HCT116 (cell line): ENCODE results near the gene KIF26B. TPM values are rescaled to one million over a fixed set of nuclear protein-coding genes. Genes with fewer than 3 reads are reported as not detected.

ENCODE experiments used
- ATAC-seq: fragments of 200-7000 bp; cut with Tn5 transposase; 2 replicates; pipeline ENCODE4 v1.9.1; 2020; ENCODE audit warnings: mild to moderate bottlenecking, moderate library complexity
- BruUV-seq: library from RNA; stranded (reverse); fragments of 400-500 nt; replicated peaks from 2 replicates; lab custom pipeline; 2021; lab: Mats Ljungman, UMichigan
- CTCF ChIA-PET: fragments of 300-600 bp; sonication (Branson Sonifier 250); formaldehyde crosslinking; loops from one replicate; lab custom pipeline; 2021; ENCODE audit warnings: antibody characterized with exemption; lab: Charles Lee
- POLR2A ChIA-PET: fragments of 300-600, 350-600 bp; sonication (Branson Sonifier 250); formaldehyde crosslinking; loops from one replicate; lab custom pipeline; 2021; ENCODE audit warnings: antibody characterized with exemption; lab: Charles Lee
- RAD21 ChIA-PET, 2 experiments: fragments of 300-600 bp; sonication (Branson Sonifier 250); formaldehyde crosslinking; loops; one replicate each; lab custom pipeline; 2023; ENCODE audit warnings: low total read pairs in 2 of 2; ENCODE audit not compliant: uncharacterized antibody in 2 of 2, unreplicated experiment in 2 of 2, low non-redundant PET in 1 of 2; lab: Charles Lee
- DNase-seq: peaks from one replicate; pipeline ENCODE4 v3.0.0-alpha.2; 2010; ENCODE audit warnings: low read depth, low spot score
- H2AFZ ChIP-seq: fragments of 200-600 bp; shearing (Covaris generic), sonication (generic); 2 replicates; pipeline ENCODE4 v1.6.1; 2017; ENCODE audit warnings: low read depth, mixed run types, mixed read lengths, antibody characterized with exemption, low read length; ENCODE audit not compliant: poor library complexity, severe bottlenecking
- H3K27ac ChIP-seq: 2 replicates; pipeline ENCODE4 v1.5.1; 2012; ENCODE audit warnings: low read depth, low read length
- H3K27me3 ChIP-seq: fragments of 200-600 bp; sonication (generic); 2 replicates; pipeline ENCODE4 v1.6.1; 2016; ENCODE audit warnings: mixed run types, low read length, mixed read lengths; ENCODE audit not compliant: insufficient read depth
- H3K36me3 ChIP-seq, 2 experiments: fragments of 200-500 bp in 1 of 2; fragments of 200-600 bp in 1 of 2; sonication (Bioruptor generic) in 1 of 2; sonication (generic) in 1 of 2; 2 replicates each; pipeline versions ENCODE4 v1.5.1 to v1.6.1; 2014 to 2016; ENCODE audit warnings: low read length in 2 of 2, inconsistent platforms in 1 of 2, mixed read lengths in 1 of 2, mixed run types in 1 of 2; ENCODE audit not compliant: insufficient read depth in 2 of 2, control insufficient read depth in 1 of 2
- H3K4me1 ChIP-seq, 2 experiments: fragments of 200-600 bp in 1 of 2; sonication (generic) in 1 of 2; 2 replicates each; pipeline versions ENCODE4 v1.5.1 to v1.6.1; 2012 to 2017; ENCODE audit warnings: low read length in 2 of 2, inconsistent platforms in 1 of 2, mild to moderate bottlenecking in 1 of 2, mixed read lengths in 1 of 2, mixed run types in 1 of 2, moderate library complexity in 1 of 2; ENCODE audit not compliant: insufficient read depth in 2 of 2, control insufficient read depth in 1 of 2
- H3K4me2 ChIP-seq: fragments of 200-600 bp; sonication (generic); 2 replicates; pipeline ENCODE4 v1.6.1; 2017; ENCODE audit warnings: mixed run types, low read length, mixed read lengths
- H3K4me3 ChIP-seq, 2 experiments: fragments of 200-600 bp in 1 of 2; sonication (generic) in 1 of 2; replicated peaks in 1 of 2; 2 replicates each; pipeline ENCODE4 v1.5.1; 2011 to 2016; ENCODE audit warnings: low read length in 2 of 2, control low read depth in 1 of 2, low read depth in 1 of 2, mild to moderate bottlenecking in 1 of 2, mixed read lengths in 1 of 2, mixed run types in 1 of 2
- H3K79me2 ChIP-seq: fragments of 200-600 bp; sonication (generic); 2 replicates; pipeline ENCODE4 v1.6.1; 2017; ENCODE audit warnings: mild to moderate bottlenecking, mixed run types, low read length, moderate library complexity, mixed read lengths; ENCODE audit not compliant: insufficient read depth
- H3K9ac ChIP-seq: fragments of 200-600 bp; sonication (generic); 2 replicates; pipeline ENCODE4 v1.6.1; 2016; ENCODE audit warnings: low read length, mixed read lengths
- H3K9me2 ChIP-seq: fragments of 200-600 bp; sonication (generic), shearing (Covaris generic); 2 replicates; pipeline ENCODE4 v1.6.1; 2017; ENCODE audit warnings: mixed run types, mild to moderate bottlenecking, moderate library complexity; ENCODE audit not compliant: insufficient read depth
- H3K9me3 ChIP-seq, 2 experiments: fragments of 200-500 bp in 1 of 2; fragments of 200-600 bp in 1 of 2; sonication (Bioruptor generic) in 1 of 2; sonication (generic) in 1 of 2; 2 replicates each; pipeline ENCODE4 v1.6.1; 2014 to 2017; ENCODE audit warnings: low read length in 2 of 2, mixed read lengths in 2 of 2, inconsistent platforms in 1 of 2, low read depth in 1 of 2, mild to moderate bottlenecking in 1 of 2, mixed run types in 1 of 2, moderate library complexity in 1 of 2; ENCODE audit not compliant: control insufficient read depth in 1 of 2, insufficient read depth in 1 of 2
- H4K20me1 ChIP-seq: fragments of 200-600 bp; sonication (generic), shearing (Covaris generic); 2 replicates; pipeline ENCODE4 v1.6.1; 2017; ENCODE audit warnings: mixed run types, mild to moderate bottlenecking, moderate library complexity; ENCODE audit not compliant: insufficient read depth
- ATF3 ChIP-seq: IDR thresholded peaks from 2 replicates; pipeline ENCODE4 v1.6.1; 2012
- CEBPB ChIP-seq: IDR thresholded peaks from 2 replicates; pipeline ENCODE4 v1.6.1; 2012; ENCODE audit warnings: low read depth
- CTCF ChIP-seq, 3 experiments: fragments of 200-600 bp in 1 of 3; sonication (generic) in 1 of 3; IDR thresholded peaks in 2 of 3; conservative IDR thresholded peaks in 1 of 3; 2 replicates each; pipeline ENCODE4 v1.5.1; 2012 to 2017; ENCODE audit warnings: low read depth in 2 of 3, low read length in 2 of 3, antibody characterized with exemption in 1 of 3, borderline replicate concordance in 1 of 3, control low read depth in 1 of 3, mild to moderate bottlenecking in 1 of 3, mixed read lengths in 1 of 3, mixed run types in 1 of 3, moderate library complexity in 1 of 3; ENCODE audit not compliant: insufficient read depth in 1 of 3
- EGR1 ChIP-seq: IDR thresholded peaks from 2 replicates; pipeline ENCODE4 v1.6.1; 2012; ENCODE audit warnings: low read depth
- FOSL1 ChIP-seq: IDR thresholded peaks from 2 replicates; pipeline ENCODE4 v1.6.1; 2012; ENCODE audit warnings: low read depth
- MAX ChIP-seq: IDR thresholded peaks from 2 replicates; pipeline ENCODE4 v1.6.1; 2012
- REST ChIP-seq: IDR thresholded peaks from 2 replicates; pipeline ENCODE4 v1.6.1; 2012; ENCODE audit warnings: low read depth
- SRF ChIP-seq: IDR thresholded peaks from 2 replicates; pipeline ENCODE4 v1.6.1; 2012; ENCODE audit warnings: low read depth
- ZFX ChIP-seq: fragments of 450-650 bp; IDR thresholded peaks from 2 replicates; pipeline ENCODE4 v1.6.1; 2017
- ZNF274 ChIP-seq: fragments of 200-500 bp; sonication (Bioruptor generic); IDR thresholded peaks from 2 replicates; pipeline ENCODE4 v1.6.1; 2014; ENCODE audit warnings: mild to moderate bottlenecking, low read depth, low read length, inconsistent platforms
- intact Hi-C: fragments of 100-400 bp; cut with micrococcal nuclease; formaldehyde crosslinking; loops from 2 replicates; pipeline ENCODE4 v1.10.0; 2022
- total RNA-seq: library from RNA; stranded (reverse); gene quantifications from one replicate; pipeline ENCODE4 v1.2.1, GENCODE V29; 2021; ENCODE audit not compliant: unreplicated experiment

KIF26B gene
- total RNA-seq, 1 experiment from 2014 or later: 0.49 TPM

GRCh38 chr1:245684166-245684565 lies 529.4 kb downstream of the KIF26B start:
- intact Hi-C loops: no loop called here
- Histone ChIP-seq H3K27ac (no peak overlapping the region), H3K9ac (no peak overlapping the region), H3K79me2 (no peaks in the 10 kb centered on the region), H3K36me3 (no peaks in the 10 kb centered on the region), H4K20me1 (no peaks in the 10 kb centered on the region), H3K4me1 (no peaks in the 10 kb centered on the region), H3K4me2 (no peak overlapping the region), H3K9me3 (no peaks in the 10 kb centered on the region), H3K9me2 (no peaks in the 10 kb centered on the region), H2AFZ (no peak overlapping the region), H3K4me3 (no peak overlapping the region), H3K27me3 (no peaks in the 10 kb centered on the region)
- TF ChIP-seq EGR1 (no peak), CTCF (IDR thresholded peaks at IDR 0.05 in 2 of 3, conservative IDR thresholded peaks at IDR 0.05 in 1 of 3; ENCODE audit: borderline replicate concordance in 1 of 3, insufficient read depth in 1 of 3, low read depth in 2 of 3, low read length in 2 of 3) (no peak), ATF3 (no peak), MAX (no peak), REST (no peak), FOSL1 (no peak), ZNF274 (no peak), CEBPB (no peak), SRF (no peak), ZFX (no peak)
- CTCF ChIA-PET: no interaction called here
- no peak for ATAC-seq
- no peak for DNase-seq
- POLR2A ChIA-PET: no interaction called here
- BruUV-seq: no TSS peak
- RAD21 ChIA-PET: no interaction called here
